ENCODE data around the gene IFNL4.
"Not testable (repeated sequence)": the region's sequence is repeated elsewhere in the genome, so short reads cannot be mapped to it uniquely, and the experiment has no call there.

The IFNL4 gene

GRCh38 chr19:39248806-39249205, at the start of gene IFNL4:
TSS of gene IFNL4 (minus strand) at chr19:39248856.
- no peak for DNase-seq (ENCODE audit: low spot score)

GRCh38 chr19:39297931-39298634, 49.4 kb upstream of the IFNL4 start:
- no peak for DNase-seq (ENCODE audit: low spot score)

- DNase-seq (ENCODE audit: low spot score): no peak
Observed at GRCh38 chr19:39296906-39297305, 48.2 kb upstream of the IFNL4 start.

GRCh38 chr19:39296055-39296645, 47.5 kb upstream of the IFNL4 start, which contains the start of gene IFNL1:
TSS of gene IFNL1 (plus strand) at chr19:39296407. CDS start at chr19:39296422, 15 bp downstream.
- DNase-seq (ENCODE audit: low spot score): no peak

- DNase-seq (ENCODE audit: low spot score): no peak
Observed at GRCh38 chr19:39293394-39293793, 44.7 kb upstream of the IFNL4 start.

GRCh38 chr19:39284032-39284431, 35.4 kb upstream of the IFNL4 start:
- DNase-seq (ENCODE audit: low spot score): no peak

- DNase-seq (ENCODE audit: low spot score): no peak
Observed at GRCh38 chr19:39282021-39282420, 33.4 kb upstream of the IFNL4 start.

- peak; percentile 36 for DNase-seq (ENCODE audit: low spot score)
Observed at GRCh38 chr19:39277598-39277997, 28.9 kb upstream of the IFNL4 start.

GRCh38 chr19:39276740-39277139, 28.1 kb upstream of the IFNL4 start:
- no peak for DNase-seq (ENCODE audit: low spot score)

GRCh38 chr19:39275578-39275977, 26.9 kb upstream of the IFNL4 start:
- no peak for DNase-seq (ENCODE audit: low spot score)

- not testable (repeated sequence) for DNase-seq (ENCODE audit: low spot score)
Observed at GRCh38 chr19:39273859-39274258, 25.2 kb upstream of the IFNL4 start.

GRCh38 chr19:39270036-39270871, 21.6 kb upstream of the IFNL4 start:
- DNase-seq (ENCODE audit: low spot score): peak; percentile 37

- not testable (repeated sequence) for DNase-seq (ENCODE audit: low spot score)
Observed at GRCh38 chr19:39269369-39269768, 20.7 kb upstream of the IFNL4 start.

- not testable (repeated sequence) for DNase-seq (ENCODE audit: low spot score)
Observed at GRCh38 chr19:39268531-39269223, 20.0 kb upstream of the IFNL4 start.

GRCh38 chr19:39268085-39268484, 19.4 kb upstream of the IFNL4 start, which contains the start of gene IFNL2:
TSS of gene IFNL2 (plus strand) at chr19:39268396. CDS start at chr19:39268569, 173 bp downstream.
- not testable (repeated sequence) for DNase-seq (ENCODE audit: low spot score)

- DNase-seq (ENCODE audit: low spot score): no peak
Observed at GRCh38 chr19:39265321-39265916, 16.8 kb upstream of the IFNL4 start.

GRCh38 chr19:39264306-39265290, 15.9 kb upstream of the IFNL4 start:
- DNase-seq (ENCODE audit: low spot score): no peak

- DNase-seq (ENCODE audit: low spot score): no peak
Observed at GRCh38 chr19:39263912-39264305, 15.3 kb upstream of the IFNL4 start.

- no peak for DNase-seq (ENCODE audit: low spot score)
Observed at GRCh38 chr19:39262496-39262895, 13.8 kb upstream of the IFNL4 start.

- no peak for DNase-seq (ENCODE audit: low spot score)
Observed at GRCh38 chr19:39261704-39262103, 13.0 kb upstream of the IFNL4 start.

All from hepatic stellate cell (primary cell).